ENCODE results near the gene SLC17A7.
A peak's percentile ranks its signal among the peaks of the same experiment; 100 is the strongest.
"Not testable (repeated sequence)": the region's sequence is repeated elsewhere in the genome, so short reads cannot be mapped to it uniquely, and the experiment has no call there.

Gene SLC17A7

DNA sequence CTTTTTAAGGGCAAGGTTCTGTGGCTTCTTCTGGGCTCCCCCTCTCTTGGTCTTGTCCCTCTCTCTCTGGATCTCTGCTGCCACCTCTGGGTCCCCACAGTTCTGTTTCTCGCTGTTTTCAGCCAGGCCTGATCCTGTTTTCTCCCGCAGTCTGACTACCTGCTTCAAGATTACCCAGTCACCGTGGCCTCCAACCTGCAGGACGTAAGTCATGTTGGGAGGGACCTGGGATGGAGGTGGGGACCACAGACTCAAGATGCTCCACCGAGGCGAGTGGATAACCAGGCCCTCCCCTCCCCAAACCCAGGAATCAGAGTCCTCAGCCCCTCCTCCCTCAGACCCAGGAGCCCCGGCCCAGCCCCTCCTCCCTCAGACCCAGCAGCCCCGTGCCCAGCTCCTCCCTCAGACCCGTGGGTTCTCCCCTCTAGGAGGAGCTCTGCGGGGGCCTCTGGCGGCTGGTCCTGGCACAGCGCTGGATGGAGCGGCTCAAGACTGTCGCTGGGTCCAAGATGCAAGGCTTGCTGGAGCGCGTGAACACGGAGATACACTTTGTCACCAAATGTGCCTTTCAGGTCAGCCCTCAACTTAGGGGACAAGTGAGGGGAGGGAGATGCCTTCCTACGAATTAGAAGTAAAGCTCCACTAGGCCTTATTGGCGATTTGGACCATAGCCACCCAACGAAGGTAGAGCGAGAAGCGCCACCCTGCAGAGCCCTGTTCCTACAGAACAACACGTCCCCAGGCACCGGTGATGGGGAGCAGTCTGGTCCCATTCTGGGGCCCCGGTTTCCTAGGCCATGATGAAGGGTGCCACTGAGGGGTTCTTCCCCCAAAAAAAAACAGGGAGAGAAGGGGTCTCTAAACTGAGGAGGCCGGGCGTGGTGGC lies 34.9 kb upstream of the SLC17A7 start:
- DNase-seq (ENCODE audit: low spot score), result peak; percentile 54
- TF ChIP-seq, protein P1, sequence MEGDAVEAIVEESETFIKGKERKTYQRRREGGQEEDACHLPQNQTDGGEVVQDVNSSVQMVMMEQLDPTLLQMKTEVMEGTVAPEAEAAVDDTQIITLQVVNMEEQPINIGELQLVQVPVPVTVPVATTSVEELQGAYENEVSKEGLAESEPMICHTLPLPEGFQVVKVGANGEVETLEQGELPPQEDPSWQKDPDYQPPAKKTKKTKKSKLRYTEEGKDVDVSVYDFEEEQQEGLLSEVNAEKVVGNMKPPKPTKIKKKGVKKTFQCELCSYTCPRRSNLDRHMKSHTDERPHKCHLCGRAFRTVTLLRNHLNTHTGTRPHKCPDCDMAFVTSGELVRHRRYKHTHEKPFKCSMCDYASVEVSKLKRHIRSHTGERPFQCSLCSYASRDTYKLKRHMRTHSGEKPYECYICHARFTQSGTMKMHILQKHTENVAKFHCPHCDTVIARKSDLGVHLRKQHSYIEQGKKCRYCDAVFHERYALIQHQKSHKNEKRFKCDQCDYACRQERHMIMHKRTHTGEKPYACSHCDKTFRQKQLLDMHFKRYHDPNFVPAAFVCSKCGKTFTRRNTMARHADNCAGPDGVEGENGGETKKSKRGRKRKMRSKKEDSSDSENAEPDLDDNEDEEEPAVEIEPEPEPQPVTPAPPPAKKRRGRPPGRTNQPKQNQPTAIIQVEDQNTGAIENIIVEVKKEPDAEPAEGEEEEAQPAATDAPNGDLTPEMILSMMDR (IDR thresholded peaks at IDR 0.05; ENCODE audit: borderline replicate concordance, control extremely low read depth, extremely low read depth, insufficient read depth, missing control alignments), result peak; percentile 52
- in situ Hi-C loops (cut with MboI; ENCODE audit: low sequenced_read_pairs, unreplicated experiment), result no loop called here

GRCh38 chr19:49475191-49475917 lies 34.0 kb upstream of the SLC17A7 start:
- in situ Hi-C loops (cut with MboI; ENCODE audit: low sequenced_read_pairs, unreplicated experiment), result no loop called here
- TF ChIP-seq, protein P1 (IDR thresholded peaks at IDR 0.05; ENCODE audit: borderline replicate concordance, control extremely low read depth, extremely low read depth, insufficient read depth, missing control alignments), result no peak

GRCh38 chr19:49474542-49474924 lies 33.2 kb upstream of the SLC17A7 start:
- DNase-seq (ENCODE audit: low spot score), result no peak
- in situ Hi-C loops (cut with MboI; ENCODE audit: low sequenced_read_pairs, unreplicated experiment), result no loop called here
- TF ChIP-seq, protein P1 (IDR thresholded peaks at IDR 0.05; ENCODE audit: borderline replicate concordance, control extremely low read depth, extremely low read depth, insufficient read depth, missing control alignments), result no peak

More at GRCh38 chr19:49475191-49475917, 34.0 kb upstream of the SLC17A7 start:
- DNase-seq (ENCODE audit: low spot score), result peak; percentile 33

- in situ Hi-C loops (cut with MboI; ENCODE audit: low sequenced_read_pairs, unreplicated experiment), result no loop called here
- TF ChIP-seq, protein P1 (IDR thresholded peaks at IDR 0.05; ENCODE audit: borderline replicate concordance, control extremely low read depth, extremely low read depth, insufficient read depth, missing control alignments), result peak; percentile 97
- peak; percentile 95 for DNase-seq (ENCODE audit: low spot score)
These were observed 32.7 kb upstream of the SLC17A7 start, which contains the start of gene FLT3LG for GRCh38 chr19:49473868-49474541. FLT3LG (plus strand) TSS chr19:49474215; CDS start chr19:49474640, 425 bp downstream.

DNA sequence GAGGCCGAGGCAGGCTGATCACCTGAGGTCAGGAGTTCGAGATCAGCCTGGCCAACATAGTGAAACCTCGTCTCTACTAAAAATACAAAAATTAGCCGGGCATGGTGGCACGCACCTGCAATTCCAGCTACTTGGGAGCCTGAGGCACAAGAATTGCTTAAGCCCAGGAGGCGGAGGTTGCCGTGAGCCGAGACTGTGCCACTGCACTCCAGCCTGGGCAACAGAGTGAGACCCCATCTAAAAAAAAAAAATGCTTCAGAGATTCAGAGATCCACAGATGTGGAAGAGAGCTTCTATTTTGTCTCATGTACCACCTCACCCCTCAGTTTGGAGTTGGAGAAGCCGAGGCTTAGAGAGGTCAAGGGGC lies 32.2 kb upstream of the SLC17A7 start:
- DNase-seq (ENCODE audit: low spot score); in situ Hi-C loops (cut with MboI; ENCODE audit: low sequenced_read_pairs, unreplicated experiment): not testable (repeated sequence)

- in situ Hi-C loops (cut with MboI; ENCODE audit: low sequenced_read_pairs, unreplicated experiment), result no loop called here
- DNase-seq (ENCODE audit: low spot score), result no peak
- TF ChIP-seq, protein P1 (IDR thresholded peaks at IDR 0.05; ENCODE audit: borderline replicate concordance, control extremely low read depth, extremely low read depth, insufficient read depth, missing control alignments), result no peak
These were observed 31.6 kb upstream of the SLC17A7 start for GRCh38 chr19:49472936-49473335.

Data from GM13976 (cell line).